ENCODE data around the gene COPG2.

DNA sequence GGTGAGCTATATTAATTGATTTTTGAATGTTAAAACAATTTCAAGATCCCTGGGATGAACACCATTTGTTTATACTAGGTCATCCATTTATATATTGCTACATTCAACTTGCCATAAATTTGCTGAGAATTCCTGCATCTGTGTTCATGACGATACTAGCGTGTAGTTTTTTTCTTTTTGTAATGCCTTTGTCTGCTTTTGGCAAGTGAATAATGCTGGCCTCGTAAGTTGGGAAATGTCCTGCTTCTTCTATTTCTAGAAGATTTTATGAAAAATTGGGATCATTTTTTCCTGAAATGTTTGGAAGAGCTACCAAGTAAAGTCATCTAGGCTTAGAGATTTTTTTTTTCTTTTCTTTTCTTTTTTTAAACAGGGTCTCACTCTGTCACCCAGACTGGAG lies 189.6 kb downstream of the COPG2 start:
- TF ChIP-seq EZH2phosphoT487 (IDR thresholded peaks at IDR 0.05; ENCODE audit: low read depth) (no peak), CTCF (IDR thresholded peaks at IDR 0.05; ENCODE audit: low read depth, low read length) (no peak)
